ENCODE measurements around the gene CDK19.
A peak's percentile ranks its signal among the peaks of the same experiment; 100 is the strongest.
"Not testable (repeated sequence)": the region's sequence is repeated elsewhere in the genome, so short reads cannot be mapped to it uniquely, and the experiment has no call there.

CDK19 gene

DNA sequence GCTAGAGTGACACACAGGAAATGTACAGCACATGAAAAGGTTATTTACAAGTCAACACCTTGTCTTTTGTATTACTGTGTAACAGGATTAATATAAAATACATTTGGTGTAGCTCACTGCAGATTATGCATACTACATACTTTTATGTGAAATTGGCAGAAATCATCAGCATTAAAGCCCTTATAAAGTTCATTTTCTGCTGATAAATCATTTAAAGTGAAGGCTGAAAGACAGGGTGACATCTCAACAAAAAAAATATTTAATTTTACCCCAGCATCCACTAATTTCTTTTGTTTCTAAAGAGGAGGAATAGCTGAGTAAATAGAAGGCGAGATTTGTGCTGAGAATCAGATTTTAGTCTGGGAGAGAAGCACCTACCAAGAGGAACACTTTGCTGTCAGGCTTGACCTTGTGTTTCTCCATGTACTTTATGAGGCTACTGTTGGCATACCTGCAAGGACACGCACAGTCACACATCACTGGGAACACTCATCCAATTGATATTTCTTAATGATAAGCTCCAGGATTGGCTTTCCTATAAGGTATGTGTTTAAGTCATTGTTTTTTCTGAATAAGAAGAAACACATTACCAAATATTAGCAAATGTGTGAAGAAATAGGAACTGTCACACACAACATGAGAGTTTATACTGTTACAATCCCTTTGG is 192.2 kb downstream of the CDK19 start:
- DNase-seq (ENCODE audit: low spot score) = no peak

GRCh38 chr6:110621061-110621460 is 194.2 kb downstream of the CDK19 start:
- no peak for DNase-seq (ENCODE audit: low spot score)

DNA sequence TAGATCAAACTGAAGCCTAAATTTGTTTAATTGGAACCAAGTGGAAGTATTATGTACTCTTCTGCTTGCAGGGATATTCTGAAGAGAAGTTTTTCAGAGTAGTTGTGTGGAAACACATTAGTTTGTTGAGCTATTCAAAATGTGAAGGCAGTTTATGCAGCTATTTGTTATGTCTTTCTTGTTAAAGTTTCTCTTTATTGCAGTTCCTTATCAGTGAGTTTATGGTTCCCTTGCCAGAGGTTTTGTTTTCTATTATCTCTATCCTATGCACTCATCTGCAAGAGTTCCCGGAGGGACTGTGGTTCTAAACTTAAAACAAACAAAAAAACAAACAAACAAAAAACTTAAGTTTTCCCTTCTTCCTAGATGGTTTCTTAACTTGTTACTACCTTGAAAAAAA is 195.2 kb downstream of the CDK19 start:
- DNase-seq (ENCODE audit: low spot score) = no peak

DNA sequence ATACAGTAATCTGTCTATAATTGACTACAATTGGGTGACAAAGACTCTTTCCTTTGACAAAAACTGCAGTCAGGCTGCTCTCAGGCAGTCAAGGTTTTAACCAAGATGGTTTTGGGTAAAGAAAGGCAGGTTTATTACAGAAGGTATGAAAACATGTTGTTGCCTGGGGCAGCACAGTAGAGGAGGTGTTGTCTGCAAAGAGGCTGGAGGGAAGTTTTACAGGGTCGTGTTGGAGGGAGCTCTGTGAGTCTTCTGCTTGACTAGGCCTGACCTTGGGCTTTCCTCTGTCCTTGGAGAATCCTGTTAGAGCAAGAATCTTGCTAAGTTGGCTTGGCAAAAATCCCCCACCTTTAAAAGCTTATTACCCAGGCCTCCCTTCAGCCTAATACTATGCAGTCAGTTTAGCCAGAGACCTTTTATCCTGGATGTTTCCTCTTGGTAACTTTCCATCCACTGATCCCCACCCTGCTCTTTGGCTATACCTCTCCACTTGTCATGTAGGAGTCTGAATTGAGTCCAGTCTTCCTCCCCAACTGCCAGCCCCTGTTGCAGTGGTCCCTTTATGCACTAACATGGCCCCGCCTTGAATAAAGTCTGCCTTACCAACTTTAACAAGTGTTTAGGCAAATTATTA is 195.9 kb downstream of the CDK19 start:
- DNase-seq (ENCODE audit: low spot score) = no peak

DNA sequence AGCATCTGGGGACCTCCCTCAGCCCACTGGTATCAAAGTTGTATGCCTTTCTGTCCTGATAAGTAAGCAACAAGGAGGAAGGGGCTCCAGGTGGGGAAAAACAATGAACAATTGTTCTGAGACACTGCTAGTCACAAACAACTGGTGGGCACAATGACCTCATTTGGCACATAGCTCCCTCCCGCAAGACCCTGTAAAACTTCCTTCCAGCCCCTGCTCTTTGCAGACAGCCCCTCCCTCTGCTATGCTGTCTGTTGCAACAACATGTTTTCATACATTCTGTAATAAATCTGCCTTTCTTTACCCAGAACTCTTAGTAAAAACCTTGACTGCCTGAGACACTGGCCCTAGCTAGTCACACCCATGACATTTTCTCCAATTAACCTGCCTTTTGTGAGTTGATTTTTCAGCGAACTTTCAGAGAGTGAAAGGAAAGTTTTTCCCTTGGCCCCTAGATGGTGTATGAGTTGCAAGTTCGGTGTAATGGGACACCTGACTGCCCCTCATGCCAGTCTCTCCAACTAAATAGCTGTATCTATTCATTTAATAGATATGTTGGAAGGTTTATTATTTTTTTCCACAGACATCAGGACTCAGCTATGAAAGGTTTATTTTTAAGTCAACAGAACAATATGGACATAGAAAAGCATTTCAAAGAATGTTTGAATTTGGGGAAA is 196.5 kb downstream of the CDK19 start:
- peak; percentile 13 for DNase-seq (ENCODE audit: low spot score)

GRCh38 chr6:110617057-110617456 is 198.2 kb downstream of the CDK19 start:
- no peak for DNase-seq (ENCODE audit: low spot score)

GRCh38 chr6:110615722-110616121 is 199.5 kb downstream of the CDK19 start:
- DNase-seq (ENCODE audit: low spot score) = no peak

- no peak for DNase-seq (ENCODE audit: low spot score)
These were observed 200.7 kb downstream of the CDK19 start for GRCh38 chr6:110614586-110614985.

GRCh38 chr6:110614106-110614505 is 201.2 kb downstream of the CDK19 start:
- DNase-seq (ENCODE audit: low spot score) = no peak

GRCh38 chr6:110613356-110613755 is 201.9 kb downstream of the CDK19 start:
- DNase-seq (ENCODE audit: low spot score) = no peak

DNA sequence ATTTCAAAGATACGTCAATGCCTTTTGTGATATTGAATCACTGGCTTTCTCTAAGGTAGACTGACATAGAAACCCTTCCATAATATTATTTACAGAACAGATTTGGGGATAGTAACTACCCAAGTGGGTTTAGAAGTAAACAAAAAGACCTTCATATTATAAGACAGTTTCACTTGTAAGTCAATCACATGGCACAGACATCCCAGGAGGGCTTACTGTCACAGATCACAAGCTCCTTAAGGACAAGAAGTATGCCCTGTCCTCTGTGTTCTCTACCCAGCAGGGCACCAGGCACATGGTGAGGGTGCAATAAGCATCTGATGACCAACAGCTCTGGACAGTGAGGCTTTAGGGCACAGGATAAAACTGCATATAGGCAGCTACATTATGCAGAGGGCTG is 203.0 kb downstream of the CDK19 start:
- no peak for DNase-seq (ENCODE audit: low spot score)

GRCh38 chr6:110609101-110609500 is 206.2 kb downstream of the CDK19 start:
- DNase-seq (ENCODE audit: low spot score) = peak; percentile 79

- no peak for DNase-seq (ENCODE audit: low spot score)
These were observed 207.1 kb downstream of the CDK19 start for GRCh38 chr6:110608151-110608550.

- DNase-seq (ENCODE audit: low spot score) = no peak
These were observed 209.1 kb downstream of the CDK19 start for GRCh38 chr6:110606151-110606550.

GRCh38 chr6:110600640-110601039 is 214.6 kb downstream of the CDK19 start:
- not testable (repeated sequence) for DNase-seq (ENCODE audit: low spot score)

GRCh38 chr6:110597761-110598160 is 217.5 kb downstream of the CDK19 start:
- no peak for DNase-seq (ENCODE audit: low spot score)

GRCh38 chr6:110596354-110596753 is 218.9 kb downstream of the CDK19 start:
- DNase-seq (ENCODE audit: low spot score) = no peak

GRCh38 chr6:110595112-110595511 is 220.2 kb downstream of the CDK19 start:
- DNase-seq (ENCODE audit: low spot score) = no peak

- no peak for DNase-seq (ENCODE audit: low spot score)
These were observed 221.6 kb downstream of the CDK19 start for GRCh38 chr6:110593637-110594036.

GRCh38 chr6:110592765-110593164 is 222.5 kb downstream of the CDK19 start:
- DNase-seq (ENCODE audit: low spot score) = no peak

- DNase-seq (ENCODE audit: low spot score) = no peak
These were observed 224.4 kb downstream of the CDK19 start for GRCh38 chr6:110590821-110591351.

DNA sequence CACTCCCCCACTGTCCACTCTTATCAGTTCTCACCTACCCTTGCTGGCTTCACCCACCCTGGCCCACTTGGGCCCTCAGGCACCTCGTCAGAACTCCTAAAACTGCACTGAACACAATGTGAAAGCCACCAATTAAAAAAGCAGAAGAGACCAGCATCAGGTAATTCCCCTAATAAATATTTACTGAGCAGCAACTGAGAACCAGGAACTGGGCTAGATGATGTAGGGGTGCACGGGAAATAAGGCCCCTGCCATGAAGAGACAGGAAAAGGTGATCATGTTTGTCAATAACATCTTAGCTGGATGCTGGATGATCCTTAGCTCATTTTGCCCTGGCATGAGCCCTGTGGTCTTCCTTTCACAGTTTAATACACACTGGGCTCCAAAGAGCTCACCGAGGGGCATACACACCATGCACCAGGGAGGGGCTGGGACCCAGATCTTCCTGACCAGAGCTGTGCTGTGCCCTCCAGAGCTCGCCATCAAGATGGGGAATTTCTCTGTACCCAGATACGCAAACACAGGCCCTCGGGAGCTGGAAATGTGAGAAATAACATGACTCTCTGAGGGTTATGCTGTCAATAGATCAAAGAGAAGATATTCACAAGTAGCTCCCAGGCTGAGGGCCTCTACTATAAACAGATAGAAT is 225.3 kb downstream of the CDK19 start:
- no peak for DNase-seq (ENCODE audit: low spot score)

DNA sequence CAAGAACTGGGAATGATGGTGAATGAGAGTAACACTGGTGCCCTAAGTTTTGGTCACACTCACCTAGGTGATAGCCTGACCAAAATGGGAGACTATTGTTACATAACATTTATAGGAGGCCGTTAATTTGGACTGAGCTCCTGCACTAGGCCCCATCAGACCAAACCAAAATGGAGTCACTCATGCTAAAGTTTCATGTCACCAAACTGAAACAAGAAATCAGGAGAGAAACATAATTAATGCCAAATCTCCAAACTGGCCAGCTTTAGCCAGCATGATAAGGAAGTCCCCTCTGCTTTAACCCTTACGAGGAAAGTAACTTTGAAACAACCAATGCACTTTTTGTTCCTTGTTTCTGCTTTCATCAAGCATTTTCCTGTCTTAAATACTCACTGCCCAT is 227.9 kb downstream of the CDK19 start:
- DNase-seq (ENCODE audit: low spot score) = no peak

Measured in cerebellar cortex (tissue), 1 donor.